Measurements from ENCODE around the gene CFAP99. TPM values are rescaled to one million over a fixed set of nuclear protein-coding genes. Genes with fewer than 3 reads are reported as not detected.

Gene CFAP99
- total RNA-seq, 6 donors from 2014 or later: 0.57 to 24.7 (median 9.3) TPM

DNA sequence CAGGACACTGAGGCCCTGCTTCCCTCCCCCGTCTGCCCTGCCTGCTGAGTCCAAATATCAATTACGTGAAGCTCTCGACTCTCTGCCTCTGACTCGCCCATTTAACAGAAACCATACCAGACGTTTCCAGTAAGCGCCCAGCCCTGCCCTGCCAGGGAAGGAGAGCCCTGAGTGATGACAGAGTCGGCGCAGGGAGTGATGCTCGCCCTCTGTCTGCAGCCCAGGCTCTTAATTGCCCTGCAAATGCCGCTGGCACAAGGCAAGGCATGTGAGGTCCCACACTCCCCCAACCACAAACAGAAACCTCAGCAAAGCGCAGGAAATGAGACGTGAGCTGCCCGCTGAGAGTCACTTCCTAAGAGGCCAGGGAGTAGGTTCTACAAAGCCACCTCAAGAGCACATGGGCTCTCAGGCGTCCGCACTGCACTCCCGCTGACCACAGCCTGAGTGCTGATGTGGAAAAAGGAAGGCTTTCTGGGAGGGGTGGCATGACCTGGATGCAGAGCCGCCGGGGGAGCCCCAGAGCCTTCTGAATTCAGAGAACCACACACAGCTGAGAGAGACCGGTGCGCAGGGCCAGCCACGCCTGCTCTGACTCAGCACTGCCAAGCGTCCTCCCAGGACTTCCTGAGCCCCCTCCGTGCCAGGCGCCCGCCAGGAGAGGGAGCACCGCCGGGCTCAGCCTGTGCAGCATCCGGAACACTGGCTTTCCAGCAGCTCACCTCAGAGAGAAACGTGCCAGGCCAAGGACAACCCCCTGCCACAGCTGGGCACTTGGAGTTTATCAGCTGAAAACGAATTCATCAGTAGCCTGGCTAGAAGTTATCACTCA is 5.7 kb upstream of the CFAP99 start:
- Histone ChIP-seq H3K9me3 (no peaks in the 10 kb centered on the region), H3K4me3 (peak overlapping the region in 3 of 4 donors; percentile 22 to 40 (median 32)), H3K36me3 (no peaks in the 10 kb centered on the region), H3K27ac (peak overlapping the region; percentile 75 to 88 (median 80)), H3K4me1 (peaks cover 45 to 60% (median 55%) of the 10 kb centered on the region in 4 donors), H3K27me3 (peaks cover 0 to 5% (median 2%) of the 10 kb centered on the region in 4 donors)
- whole genome bisulfite sequencing, 2 donors: 6% methylated on average over 6 to 17 of the region's 30 CpGs
- TF ChIP-seq POLR2AphosphoS5 (IDR thresholded peaks at IDR 0.05): peak; percentile 5 to 57
- TF ChIP-seq, protein P1, sequence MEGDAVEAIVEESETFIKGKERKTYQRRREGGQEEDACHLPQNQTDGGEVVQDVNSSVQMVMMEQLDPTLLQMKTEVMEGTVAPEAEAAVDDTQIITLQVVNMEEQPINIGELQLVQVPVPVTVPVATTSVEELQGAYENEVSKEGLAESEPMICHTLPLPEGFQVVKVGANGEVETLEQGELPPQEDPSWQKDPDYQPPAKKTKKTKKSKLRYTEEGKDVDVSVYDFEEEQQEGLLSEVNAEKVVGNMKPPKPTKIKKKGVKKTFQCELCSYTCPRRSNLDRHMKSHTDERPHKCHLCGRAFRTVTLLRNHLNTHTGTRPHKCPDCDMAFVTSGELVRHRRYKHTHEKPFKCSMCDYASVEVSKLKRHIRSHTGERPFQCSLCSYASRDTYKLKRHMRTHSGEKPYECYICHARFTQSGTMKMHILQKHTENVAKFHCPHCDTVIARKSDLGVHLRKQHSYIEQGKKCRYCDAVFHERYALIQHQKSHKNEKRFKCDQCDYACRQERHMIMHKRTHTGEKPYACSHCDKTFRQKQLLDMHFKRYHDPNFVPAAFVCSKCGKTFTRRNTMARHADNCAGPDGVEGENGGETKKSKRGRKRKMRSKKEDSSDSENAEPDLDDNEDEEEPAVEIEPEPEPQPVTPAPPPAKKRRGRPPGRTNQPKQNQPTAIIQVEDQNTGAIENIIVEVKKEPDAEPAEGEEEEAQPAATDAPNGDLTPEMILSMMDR (IDR thresholded peaks at IDR 0.05): peak in 4 of 6 experiments; percentile 27 to 61 (median 38)
- peak in 1 of 4 donors; percentile 11 for TF ChIP-seq EP300 (IDR thresholded peaks at IDR 0.05)
- peak in 1 of 4 donors; percentile 38 for TF ChIP-seq POLR2A (IDR thresholded peaks at IDR 0.05)
- DNase-seq: peak; percentile 92
- ATAC-seq (ENCODE audit: low FRiP score in 2 of 2): peak; percentile 79 to 92

DNA sequence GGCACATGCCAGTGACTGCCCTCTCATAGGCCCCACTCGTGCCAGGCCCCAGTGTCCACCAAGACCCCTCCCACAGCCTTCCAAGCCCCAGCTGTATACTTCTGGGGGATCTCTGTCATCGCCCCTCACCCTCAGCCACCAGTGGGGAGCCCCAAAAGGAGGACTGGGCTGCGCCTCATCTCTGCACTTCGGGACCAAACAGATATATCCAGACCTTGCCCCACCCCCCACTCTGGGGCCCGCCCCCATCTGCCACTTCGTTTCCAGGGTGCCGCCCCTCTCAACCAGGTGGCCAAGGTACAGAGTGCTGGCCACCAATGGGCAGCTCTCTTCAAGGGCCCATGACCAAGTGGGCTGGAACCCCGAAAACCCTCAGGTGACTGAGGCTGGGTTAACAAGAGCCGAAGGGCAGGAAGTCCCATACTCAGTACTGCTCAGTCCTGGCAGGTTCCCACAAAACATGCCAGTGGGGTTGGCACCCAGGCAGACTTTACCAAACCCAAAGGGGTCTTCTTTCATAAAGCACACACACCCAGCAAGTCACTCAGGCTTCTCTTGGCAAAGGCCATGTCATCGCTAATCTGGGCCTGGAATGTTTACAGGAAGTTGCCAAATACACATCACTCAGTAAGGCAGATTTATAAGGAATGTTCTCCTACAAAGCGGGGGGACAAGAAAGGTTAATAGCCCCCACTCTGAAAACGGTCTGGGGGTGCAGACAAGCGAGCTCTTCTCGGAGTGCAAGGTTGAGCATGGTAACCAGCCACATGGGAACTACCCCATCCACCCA is 4.7 kb upstream of the CFAP99 start:
- H3K36me3 ChIP-seq: no peaks in the 10 kb centered on the region
- WGBS, 2 donors: 44 to 61% methylated on average over 10 to 11 of the region's 14 CpGs
- DNase-seq: peak in 1 of 2 donors; percentile 65
- TF ChIP-seq, protein P1 (IDR thresholded peaks at IDR 0.05): no peak
- TF ChIP-seq POLR2A (IDR thresholded peaks at IDR 0.05) (no peak), EP300 (IDR thresholded peaks at IDR 0.05) (no peak), POLR2AphosphoS5 (IDR thresholded peaks at IDR 0.05) (no peak)
- peaks cover 0 to 5% (median 2%) of the 10 kb centered on the region in 4 donors for H3K27me3 ChIP-seq
- peaks cover 46 to 63% (median 57%) of the 10 kb centered on the region in 4 donors for H3K4me1 ChIP-seq
- ATAC-seq (ENCODE audit: low FRiP score in 2 of 2): no peak
- peak overlapping the region; percentile 75 to 88 (median 80) for H3K27ac ChIP-seq
- H3K9me3 ChIP-seq: no peaks in the 10 kb centered on the region
- peak overlapping the region in 1 of 4 donors; percentile 40 for H3K4me3 ChIP-seq

DNA sequence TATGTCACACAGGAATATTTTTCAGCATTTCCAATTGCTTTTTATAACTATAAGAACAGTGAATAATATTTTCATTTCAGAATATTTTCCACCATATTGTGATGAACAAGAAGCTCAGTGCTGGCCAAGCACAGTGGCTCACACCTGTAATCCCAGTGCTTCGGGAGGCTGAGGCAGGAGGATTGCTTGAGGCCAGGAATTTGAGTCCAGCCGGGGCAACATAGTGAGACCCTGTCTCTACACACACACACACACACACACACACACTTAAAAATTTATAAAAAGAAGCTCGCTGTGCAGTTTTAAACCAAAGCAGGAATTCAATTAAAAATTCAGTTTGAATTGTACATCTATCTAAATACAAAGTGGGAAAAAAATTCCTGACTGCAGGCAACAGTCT is 3.5 kb upstream of the CFAP99 start:
- Histone ChIP-seq H3K4me1 (peaks cover 53 to 69% (median 65%) of the 10 kb centered on the region in 4 donors), H3K36me3 (no peaks in the 10 kb centered on the region), H3K27ac (peak overlapping the region in 2 of 4 donors; percentile 85 to 91), H3K9me3 (no peaks in the 10 kb centered on the region), H3K4me3 (no peak overlapping the region), H3K27me3 (peaks cover 0 to 5% (median 2%) of the 10 kb centered on the region in 4 donors)
- 98% methylated on average over 3 of the region's 3 CpGs for WGBS, 2 donors
- ATAC-seq (ENCODE audit: low FRiP score in 2 of 2): no peak
- DNase-seq: no peak
- TF ChIP-seq, protein P1 (IDR thresholded peaks at IDR 0.05): no peak
- TF ChIP-seq POLR2A (IDR thresholded peaks at IDR 0.05) (no peak), EP300 (IDR thresholded peaks at IDR 0.05) (no peak), POLR2AphosphoS5 (IDR thresholded peaks at IDR 0.05) (no peak)

DNA sequence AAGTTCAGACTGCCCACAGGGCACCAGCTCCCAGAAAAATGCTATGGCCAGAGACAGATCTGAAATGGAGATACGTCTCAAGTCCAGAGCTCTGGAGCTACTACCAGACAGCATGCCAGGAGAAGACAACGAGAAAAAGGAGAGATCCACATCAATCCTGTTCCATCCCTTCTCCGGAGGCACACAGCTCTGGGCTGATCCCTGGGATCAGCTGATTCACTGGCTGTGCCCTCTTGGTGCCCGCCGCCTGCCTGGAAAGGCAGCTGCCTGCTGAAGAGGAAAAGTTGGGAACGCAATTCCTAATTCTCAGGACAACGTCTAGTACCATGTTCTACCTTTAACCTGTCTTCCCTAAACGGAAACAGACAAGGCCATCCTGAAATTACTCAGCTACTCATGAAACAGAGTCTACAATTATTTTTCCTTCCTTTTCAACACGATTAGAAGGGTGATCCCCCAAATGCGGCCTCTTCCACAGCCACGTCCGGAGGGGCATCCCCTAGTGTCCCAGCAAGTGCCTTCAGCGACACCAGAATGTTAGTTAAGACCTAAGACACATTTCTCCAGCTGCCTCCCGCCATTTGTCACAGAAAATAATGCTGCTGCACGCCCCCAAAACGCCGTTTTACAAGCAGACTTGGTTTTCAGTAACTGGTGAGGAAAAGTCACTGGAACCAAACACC is 2.7 kb upstream of the CFAP99 start:
- 69 to 79% methylated on average over 17 of the region's 17 CpGs for WGBS, 2 donors
- H3K27me3 ChIP-seq: peaks cover 0 to 5% (median 2%) of the 10 kb centered on the region in 4 donors
- peak overlapping the region; percentile 64 to 91 (median 80) for H3K27ac ChIP-seq
- no peaks in the 10 kb centered on the region for H3K9me3 ChIP-seq
- ATAC-seq (ENCODE audit: low FRiP score in 2 of 2) (no peak), DNase-seq (no peak)
- peaks cover 53 to 69% (median 65%) of the 10 kb centered on the region in 4 donors for H3K4me1 ChIP-seq
- TF ChIP-seq POLR2AphosphoS5 (IDR thresholded peaks at IDR 0.05) (no peak), POLR2A (IDR thresholded peaks at IDR 0.05) (no peak), EP300 (IDR thresholded peaks at IDR 0.05) (no peak)
- TF ChIP-seq, protein P1 (IDR thresholded peaks at IDR 0.05): no peak
- H3K36me3 ChIP-seq: no peaks in the 10 kb centered on the region
- peak overlapping the region in 3 of 4 donors; percentile 57 to 93 (median 87) for H3K4me3 ChIP-seq
